Measurements from ENCODE around the gene TXNIP. TPM values are rescaled to one million over a fixed set of nuclear protein-coding genes. Genes with fewer than 3 reads are reported as not detected.
A peak's percentile ranks its signal among the peaks of the same experiment; 100 is the strongest.

TXNIP gene
- total RNA-seq, 1 donor from 2014 or later: 129 TPM

DNA sequence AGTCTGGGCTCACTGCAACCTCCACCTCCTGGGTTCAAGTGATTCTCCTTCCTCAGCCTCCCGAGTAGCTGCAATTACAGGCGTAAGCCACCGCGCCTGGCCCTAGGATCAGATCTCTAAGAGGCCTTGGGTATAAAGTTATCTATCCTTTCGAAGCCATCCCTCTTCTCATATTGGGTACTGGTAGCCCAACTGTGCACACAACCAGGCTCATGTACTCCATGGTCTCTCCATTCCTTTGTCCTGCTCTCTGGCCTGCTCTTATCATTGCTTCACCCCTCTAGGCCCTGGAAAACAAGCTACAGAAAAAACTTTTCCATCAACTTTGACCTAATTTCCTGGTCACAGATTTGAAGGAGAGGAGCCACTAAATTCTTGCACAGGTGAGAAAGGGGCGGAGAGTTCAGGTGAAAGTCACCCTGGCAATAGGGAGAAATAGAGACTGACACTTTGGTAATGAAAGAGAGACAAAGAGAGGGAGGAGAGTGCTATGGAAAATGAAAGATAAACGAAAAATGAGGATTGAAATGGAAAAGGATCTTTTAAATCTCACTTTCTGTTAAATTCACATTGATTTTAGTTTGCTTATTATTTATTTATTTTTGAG lies 6.0 kb downstream of the TXNIP start:
- peaks cover 47% of the 10 kb centered on the region for H3K4me1 Mint-ChIP-seq
- no peak for TF ChIP-seq CTCF (IDR thresholded peaks at IDR 0.05; ENCODE audit: unreplicated experiment)
- H3K27ac Mint-ChIP-seq: peak overlapping the region; percentile 87
- H3K9me3 Mint-ChIP-seq: no peaks in the 10 kb centered on the region
- no peaks in the 10 kb centered on the region for H3K27me3 Mint-ChIP-seq (ENCODE audit: low read depth)
- no peak for DNase-seq (ENCODE audit: low spot score in 2 of 2, unreplicated experiment in 2 of 2)
- H3K4me3 Mint-ChIP-seq: no peak overlapping the region
- peaks cover 33% of the 10 kb centered on the region for H3K36me3 Mint-ChIP-seq

DNA sequence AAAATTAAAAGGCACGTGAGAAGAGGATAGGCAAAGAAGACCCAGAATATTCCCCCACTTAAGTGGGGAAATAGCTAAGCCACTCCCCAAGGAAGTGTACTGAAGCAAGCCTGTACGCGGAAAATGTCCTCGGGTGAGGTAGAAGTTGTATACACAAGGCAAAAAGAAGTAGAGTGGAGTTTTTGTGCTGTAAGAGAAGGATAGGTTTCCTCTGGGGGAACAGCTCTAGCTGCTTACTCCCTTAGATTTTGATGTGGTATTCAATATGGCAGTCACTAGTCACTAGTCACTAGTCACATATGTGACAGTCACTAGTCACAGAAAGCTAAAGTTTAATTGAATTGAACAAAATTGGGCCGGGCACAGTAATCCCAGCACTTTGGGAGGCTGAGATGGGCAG lies 7.6 kb downstream of the TXNIP start:
- H3K4me3 Mint-ChIP-seq: no peak overlapping the region
- no peaks in the 10 kb centered on the region for H3K9me3 Mint-ChIP-seq
- peaks cover 41% of the 10 kb centered on the region for H3K4me1 Mint-ChIP-seq
- no peaks in the 10 kb centered on the region for H3K27me3 Mint-ChIP-seq (ENCODE audit: low read depth)
- peaks cover 18% of the 10 kb centered on the region for H3K36me3 Mint-ChIP-seq
- no peak for TF ChIP-seq CTCF (IDR thresholded peaks at IDR 0.05; ENCODE audit: unreplicated experiment)
- H3K27ac Mint-ChIP-seq: peak overlapping the region; percentile 31
- no peak for DNase-seq (ENCODE audit: low spot score in 2 of 2, unreplicated experiment in 2 of 2)

- Mint-ChIP-seq H3K36me3 (peaks cover 9% of the 10 kb centered on the region), H3K27me3 (ENCODE audit: low read depth) (no peaks in the 10 kb centered on the region), H3K9me3 (no peaks in the 10 kb centered on the region), H3K4me1 (peaks cover 37% of the 10 kb centered on the region), H3K27ac (no peak overlapping the region), H3K4me3 (no peak overlapping the region)
- DNase-seq (ENCODE audit: low spot score in 2 of 2, unreplicated experiment in 2 of 2): no peak
- TF ChIP-seq CTCF (IDR thresholded peaks at IDR 0.05; ENCODE audit: unreplicated experiment): no peak
Measured at GRCh38 chr1:145987926-145988325, 8.5 kb downstream of the TXNIP start.

DNA sequence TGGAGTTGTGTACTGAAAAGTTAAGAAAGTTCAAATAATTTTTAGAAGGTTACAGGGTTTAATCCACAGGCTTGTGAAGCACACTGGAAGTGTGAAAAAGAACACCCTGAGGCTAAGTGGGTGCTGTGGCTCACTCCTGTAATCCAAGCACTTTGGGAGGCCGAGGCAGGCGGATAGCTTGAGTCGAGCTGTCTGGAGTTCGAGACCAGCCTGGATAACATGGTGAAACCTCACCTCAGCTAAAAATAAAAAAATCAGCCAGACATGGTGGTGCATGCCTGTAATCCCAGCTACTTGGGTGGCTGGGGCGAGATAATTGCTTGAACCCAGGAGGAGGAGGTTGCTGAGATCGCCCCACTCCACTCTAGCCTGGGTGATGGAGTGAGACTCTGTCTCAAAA lies 9.8 kb downstream of the TXNIP start:
- Mint-ChIP-seq H3K36me3 (no peaks in the 10 kb centered on the region), H3K27me3 (ENCODE audit: low read depth) (no peaks in the 10 kb centered on the region), H3K4me3 (no peak overlapping the region), H3K27ac (no peak overlapping the region), H3K9me3 (no peaks in the 10 kb centered on the region), H3K4me1 (peaks cover 25% of the 10 kb centered on the region)
- no peak for TF ChIP-seq CTCF (IDR thresholded peaks at IDR 0.05; ENCODE audit: unreplicated experiment)
- no peak for DNase-seq (ENCODE audit: low spot score in 2 of 2, unreplicated experiment in 2 of 2)

- no peaks in the 10 kb centered on the region for H3K9me3 Mint-ChIP-seq
Measured at GRCh38 chr1:145985502-145986439, 10.6 kb downstream of the TXNIP start.

More at GRCh38 chr1:145985502-145986439, 10.6 kb downstream of the TXNIP start:
- no peak for TF ChIP-seq CTCF (IDR thresholded peaks at IDR 0.05; ENCODE audit: unreplicated experiment)
- peak overlapping the region; percentile 82 for H3K27ac Mint-ChIP-seq
- peaks cover 24% of the 10 kb centered on the region for H3K4me1 Mint-ChIP-seq
- DNase-seq (ENCODE audit: low spot score in 2 of 2, unreplicated experiment in 2 of 2): no peak
- H3K4me3 Mint-ChIP-seq: no peak overlapping the region
- H3K27me3 Mint-ChIP-seq (ENCODE audit: low read depth): no peaks in the 10 kb centered on the region
- no peaks in the 10 kb centered on the region for H3K36me3 Mint-ChIP-seq

Data from mesothelial cell of epicardium (in vitro differentiated cells).